MM.1S (cell line): ENCODE data around the gene ADCY2.

ENCODE experiments used
- CTCF ChIP-seq: fragments of 300-600 bp; sonication (generic); IDR thresholded peaks from 2 replicates; pipeline ENCODE4 v1.5.1; 2016; ENCODE audit warnings: antibody characterized with exemption, low read length, mixed read lengths
- EZH2 ChIP-seq: fragments of 300-600 bp; sonication (generic); optimal IDR thresholded peaks from 2 replicates; pipeline ENCODE3; 2017; ENCODE audit warnings: low read depth, mild to moderate bottlenecking, antibody characterized with exemption, low read length, mixed read lengths
- EZH2phosphoT487 ChIP-seq: fragments of 300-600 bp; sonication (generic); IDR thresholded peaks from 2 replicates; pipeline ENCODE4 v1.6.1; 2018; ENCODE audit warnings: antibody characterized with exemption, low read length

- TF ChIP-seq CTCF, result no peak
- no peak for TF ChIP-seq EZH2
- no peak for TF ChIP-seq EZH2phosphoT487
Observed at GRCh38 chr5:7642029-7642428, 246.1 kb downstream of the ADCY2 start.
